Naive B cell (primary cell): ENCODE data around the gene SRPRB. TPM values are rescaled to one million over a fixed set of nuclear protein-coding genes. Genes with fewer than 3 reads are reported as not detected.

ENCODE experiments used
- ATAC-seq, 2 donors: fragments of 150-1000 bp; cut with Tn5 transposase; 2 replicates each; pipeline ENCODE4 v1.10.0; 2021; ENCODE audit warnings: low read depth in 2 of 2, mild to moderate bottlenecking in 2 of 2, moderate library complexity in 2 of 2
- DNase-seq: peaks from one replicate; pipeline ENCODE4 v3.0.0; 2022
- H3K27ac Mint-ChIP-seq, 6 donors: one replicate each; pipeline ENCODE4 v1.8.0; 2020 to 2022; ENCODE audit warnings: mild to moderate bottlenecking in 6 of 6, mixed read lengths in 6 of 6, moderate library complexity in 5 of 6, inconsistent platforms in 2 of 6
- H3K27me3 Mint-ChIP-seq, 3 donors: one replicate each; pipeline ENCODE4 v1.8.0; 2021 to 2022; ENCODE audit warnings: mixed read lengths in 3 of 3, mild to moderate bottlenecking in 1 of 3
- H3K36me3 Mint-ChIP-seq, 2 donors: one replicate each; pipeline ENCODE4 v1.8.0; 2020 to 2022; ENCODE audit warnings: mixed read lengths in 2 of 2, inconsistent platforms in 1 of 2, mild to moderate bottlenecking in 1 of 2
- H3K4me1 Mint-ChIP-seq, 3 donors: one replicate each; pipeline ENCODE4 v1.8.0; 2020 to 2022; ENCODE audit warnings: mixed read lengths in 3 of 3, inconsistent platforms in 1 of 3, mild to moderate bottlenecking in 1 of 3, moderate library complexity in 1 of 3
- H3K4me3 Mint-ChIP-seq, 8 donors: one replicate each; pipeline ENCODE4 v1.8.0; 2020 to 2022; ENCODE audit warnings: mild to moderate bottlenecking in 8 of 8, mixed read lengths in 8 of 8, moderate library complexity in 8 of 8, inconsistent platforms in 2 of 8
- H3K9me3 Mint-ChIP-seq, 7 donors: one replicate each; pipeline ENCODE4 v1.8.0; 2020 to 2022; ENCODE audit warnings: mixed read lengths in 7 of 7, mild to moderate bottlenecking in 5 of 7, inconsistent platforms in 2 of 7, moderate library complexity in 1 of 7
- polyA plus RNA-seq, 6 donors: library from polyadenylated mRNA; unstranded; fragments of 300-500 nt; fragmentation: Illumina TruSeq; gene quantifications; one replicate each; pipeline ENCODE4 v1.2.3, GENCODE V29; 2021; ENCODE audit warnings: low read depth in 6 of 6

SRPRB gene
- polyA plus RNA-seq, 6 donors from 2014 or later, result 15.4 to 33.9 (median 28.2) TPM

DNA sequence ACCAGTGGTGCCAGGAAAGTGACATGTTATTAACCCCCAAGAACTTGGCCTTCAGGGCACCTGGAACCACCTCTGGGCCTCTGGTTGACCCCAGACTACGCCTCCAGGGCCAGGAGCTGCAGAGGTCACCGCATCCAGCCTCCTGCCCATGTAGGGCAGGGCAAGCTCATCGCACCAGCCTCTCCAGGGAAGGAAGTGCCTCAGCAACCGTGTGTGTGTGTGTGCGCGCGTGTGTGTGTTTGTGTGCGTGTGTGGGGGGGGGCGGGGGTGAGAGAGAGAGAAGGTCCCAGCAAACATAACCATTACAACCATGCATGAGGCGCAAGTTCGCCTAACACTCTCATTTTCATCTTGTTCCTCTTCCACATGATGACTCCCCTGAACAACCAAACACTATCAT is 58.3 kb downstream of the SRPRB start:
- Mint-ChIP-seq H3K27ac (peak overlapping the region in 2 of 6 donors; percentile 5 to 33), H3K4me3 (no peak overlapping the region)
- no peak for DNase-seq

DNA sequence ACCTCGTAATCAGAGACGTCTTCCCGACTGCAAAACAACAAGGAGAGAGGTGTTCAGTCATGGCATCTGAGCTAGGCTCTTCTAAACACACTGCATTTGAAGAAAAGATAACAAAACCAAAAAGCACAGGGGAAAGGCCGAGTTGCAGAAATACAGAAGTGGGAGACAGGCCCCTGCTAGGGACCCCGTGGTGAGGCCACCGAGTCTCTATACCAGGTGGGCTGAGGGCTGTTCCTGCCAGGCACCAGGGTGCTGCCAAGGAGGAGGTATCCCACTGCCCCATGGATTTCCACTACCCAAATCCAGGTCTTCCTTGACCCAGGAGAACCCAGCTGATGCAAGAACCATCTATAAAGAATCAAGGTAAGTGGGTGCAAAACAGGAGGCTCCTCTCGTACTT is 59.0 kb downstream of the SRPRB start:
- no peak for ATAC-seq
- no peak for DNase-seq
- H3K9me3 Mint-ChIP-seq, result no peaks in the 10 kb centered on the region
- no peaks in the 10 kb centered on the region for H3K36me3 Mint-ChIP-seq
- no peak overlapping the region for H3K27ac Mint-ChIP-seq
- peaks cover 0 to 9% (median 6%) of the 10 kb centered on the region in 3 donors for H3K27me3 Mint-ChIP-seq
- H3K4me1 Mint-ChIP-seq, result peaks cover 0 to 5% (median 0%) of the 10 kb centered on the region in 3 donors
- H3K4me3 Mint-ChIP-seq, result no peak overlapping the region

More for the DNA sequence above, 58.3 kb downstream of the SRPRB start:
- Mint-ChIP-seq H3K9me3 (no peaks in the 10 kb centered on the region), H3K36me3 (no peaks in the 10 kb centered on the region), H3K27me3 (peaks cover 0 to 5% (median 4%) of the 10 kb centered on the region in 3 donors), H3K4me1 (peaks cover 0 to 3% (median 0%) of the 10 kb centered on the region in 3 donors)
- no peak for ATAC-seq

DNA sequence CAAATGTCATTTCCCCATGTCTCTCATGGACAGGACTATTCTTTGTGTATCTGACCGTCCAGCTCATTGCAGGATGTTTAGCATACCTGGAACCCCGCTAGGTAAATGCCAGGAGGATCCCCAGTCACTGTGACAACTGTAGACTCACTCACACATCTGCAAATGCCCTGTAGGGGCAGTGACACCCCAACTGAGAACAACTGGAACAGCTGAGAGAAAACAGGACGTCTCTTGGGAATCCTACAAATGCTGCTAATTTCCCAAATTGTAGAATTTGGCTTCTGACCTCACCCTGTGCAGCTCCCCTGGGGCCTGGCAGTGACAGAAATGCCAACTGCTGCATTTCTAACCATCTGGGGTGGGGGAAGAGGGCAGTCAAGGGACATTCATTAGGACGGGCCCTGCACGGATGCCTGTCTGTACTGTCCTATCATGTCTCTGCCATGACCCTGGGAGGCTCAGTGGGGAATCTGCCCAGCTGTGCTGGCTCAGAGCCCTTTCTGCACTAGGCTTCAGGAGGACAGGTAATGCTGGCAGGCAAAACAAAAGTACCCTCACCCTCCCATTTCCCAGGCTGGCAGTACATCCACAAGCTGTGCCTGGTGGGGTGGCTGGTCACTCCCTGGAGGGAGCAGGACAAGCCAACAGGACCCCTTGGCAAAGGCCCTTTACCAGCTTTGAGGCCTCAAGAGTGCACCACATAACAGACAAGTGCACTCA is 59.7 kb downstream of the SRPRB start:
- ATAC-seq (no peak), DNase-seq (no peak)

DNA sequence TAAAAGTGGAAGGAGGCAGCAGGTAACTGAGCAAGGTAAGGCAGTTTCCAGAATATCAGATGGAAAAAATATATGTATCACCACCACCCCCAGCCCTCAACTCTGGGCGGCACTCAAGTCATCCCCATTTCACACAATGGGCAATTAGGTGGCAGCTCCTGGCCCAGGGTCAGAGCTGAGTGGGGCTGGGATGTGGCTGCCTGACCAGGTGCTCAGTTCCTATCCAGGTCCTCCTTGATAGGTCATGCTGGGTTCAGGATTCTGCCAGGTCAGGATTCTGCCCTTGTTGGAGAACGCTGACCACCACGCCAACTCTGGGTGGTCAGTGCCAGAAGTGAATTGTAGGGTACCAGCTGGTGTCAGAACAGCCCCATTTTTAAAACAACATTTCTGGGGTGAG is 60.5 kb downstream of the SRPRB start:
- ATAC-seq (no peak), DNase-seq (no peak)
- Mint-ChIP-seq H3K4me3 (no peak overlapping the region), H3K36me3 (no peaks in the 10 kb centered on the region), H3K27me3 (peaks cover 0 to 9% (median 6%) of the 10 kb centered on the region in 3 donors), H3K27ac (no peak overlapping the region), H3K4me1 (peaks cover 0 to 5% (median 0%) of the 10 kb centered on the region in 3 donors), H3K9me3 (no peaks in the 10 kb centered on the region)

More for the DNA sequence above, 59.7 kb downstream of the SRPRB start:
- H3K36me3 Mint-ChIP-seq, result no peaks in the 10 kb centered on the region
- no peak overlapping the region for H3K4me3 Mint-ChIP-seq
- H3K27ac Mint-ChIP-seq, result no peak overlapping the region
- H3K4me1 Mint-ChIP-seq, result peaks cover 0 to 5% (median 0%) of the 10 kb centered on the region in 3 donors
- peaks cover 0 to 9% (median 6%) of the 10 kb centered on the region in 3 donors for H3K27me3 Mint-ChIP-seq
- H3K9me3 Mint-ChIP-seq, result no peaks in the 10 kb centered on the region

DNA sequence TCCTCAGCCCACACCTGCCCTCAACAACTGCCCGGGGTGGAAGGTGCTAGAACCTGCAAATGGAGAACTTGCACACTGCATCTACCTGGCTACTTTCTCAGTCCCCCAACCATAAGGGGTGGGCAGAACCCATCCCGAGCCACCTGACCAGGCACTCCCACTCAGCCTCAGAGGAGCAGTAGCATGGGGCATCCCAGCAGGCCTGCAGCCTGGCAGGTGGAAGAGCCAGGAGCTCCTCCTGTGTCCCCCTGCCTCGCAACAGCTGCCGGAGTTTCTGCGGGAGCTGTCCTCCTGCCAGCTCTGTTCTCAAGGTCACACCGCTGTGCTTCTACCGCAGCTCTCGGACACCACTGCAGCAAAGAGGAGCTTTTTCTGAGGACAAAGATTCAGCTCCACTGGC is 62.6 kb downstream of the SRPRB start:
- H3K36me3 Mint-ChIP-seq, result no peaks in the 10 kb centered on the region
- no peak overlapping the region for H3K27ac Mint-ChIP-seq
- DNase-seq, result no peak
- H3K4me3 Mint-ChIP-seq, result no peak overlapping the region
- no peaks in the 10 kb centered on the region for H3K9me3 Mint-ChIP-seq
- peaks cover 0 to 5% (median 0%) of the 10 kb centered on the region in 3 donors for H3K4me1 Mint-ChIP-seq
- no peak for ATAC-seq
- peaks cover 0 to 16% (median 6%) of the 10 kb centered on the region in 3 donors for H3K27me3 Mint-ChIP-seq

DNA sequence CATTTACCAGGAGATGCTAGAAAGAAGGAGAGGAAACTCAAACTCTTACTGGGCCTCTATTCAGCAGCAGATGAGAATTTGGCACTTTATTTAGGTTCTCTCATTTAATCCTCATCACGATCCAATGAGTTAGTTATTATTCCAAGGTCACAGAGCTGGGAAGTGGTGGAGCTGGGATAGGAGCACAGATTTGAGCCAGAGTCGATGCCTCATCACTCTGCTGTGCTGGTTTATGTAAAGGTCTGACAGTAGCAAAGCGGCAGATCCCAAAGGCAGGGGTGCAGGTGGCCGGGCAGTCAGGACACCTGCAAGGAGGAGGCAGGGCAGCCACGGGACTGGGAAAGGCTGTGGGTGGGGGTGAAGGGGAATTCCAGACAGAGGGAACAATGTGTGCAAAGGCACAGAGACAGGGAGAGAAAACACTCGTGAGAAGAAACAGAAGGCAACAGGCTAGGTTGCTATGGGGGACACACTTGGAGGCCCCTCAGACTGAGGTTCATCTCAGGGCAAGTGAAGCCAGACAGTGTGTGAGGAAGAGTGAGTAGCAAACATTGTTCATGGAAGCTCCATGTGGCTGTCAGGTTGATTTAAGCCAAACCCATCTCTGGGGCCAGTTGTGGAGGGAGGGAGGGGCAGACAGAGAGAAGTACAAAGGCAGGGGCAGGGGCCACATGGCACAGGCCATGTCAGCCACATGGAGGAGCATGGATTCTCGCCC is 63.3 kb downstream of the SRPRB start:
- ATAC-seq, result no peak
- Mint-ChIP-seq H3K36me3 (no peaks in the 10 kb centered on the region), H3K9me3 (no peaks in the 10 kb centered on the region), H3K4me1 (peaks cover 0 to 5% (median 0%) of the 10 kb centered on the region in 3 donors), H3K4me3 (no peak overlapping the region), H3K27me3 (peaks cover 0 to 16% (median 10%) of the 10 kb centered on the region in 3 donors), H3K27ac (no peak overlapping the region)
- DNase-seq, result no peak

DNA sequence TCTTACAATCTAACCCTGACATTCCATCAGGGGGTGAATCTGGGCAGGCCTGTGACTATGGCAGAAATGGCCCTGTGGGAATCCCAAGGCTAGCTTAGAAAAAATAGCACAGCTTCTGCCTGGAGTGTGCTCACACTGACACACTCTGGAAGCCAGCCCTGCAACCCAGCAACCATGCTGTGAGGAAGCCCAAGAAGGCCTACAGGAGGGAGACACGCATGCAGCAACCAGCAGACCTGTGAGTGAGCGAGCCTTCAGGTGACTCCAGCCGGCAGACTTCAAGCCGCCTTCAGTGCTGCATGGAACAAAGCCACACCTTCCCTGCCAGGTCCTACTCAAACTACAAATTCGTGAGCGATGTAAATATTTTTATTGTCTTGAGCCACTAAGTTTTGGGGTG is 64.0 kb downstream of the SRPRB start:
- no peak for DNase-seq
- no peaks in the 10 kb centered on the region for H3K9me3 Mint-ChIP-seq
- H3K27me3 Mint-ChIP-seq, result peaks cover 0 to 17% (median 13%) of the 10 kb centered on the region in 3 donors
- H3K4me1 Mint-ChIP-seq, result peaks cover 0 to 5% (median 0%) of the 10 kb centered on the region in 3 donors
- H3K4me3 Mint-ChIP-seq, result no peak overlapping the region
- no peak for ATAC-seq
- H3K27ac Mint-ChIP-seq, result no peak overlapping the region
- no peaks in the 10 kb centered on the region for H3K36me3 Mint-ChIP-seq

DNA sequence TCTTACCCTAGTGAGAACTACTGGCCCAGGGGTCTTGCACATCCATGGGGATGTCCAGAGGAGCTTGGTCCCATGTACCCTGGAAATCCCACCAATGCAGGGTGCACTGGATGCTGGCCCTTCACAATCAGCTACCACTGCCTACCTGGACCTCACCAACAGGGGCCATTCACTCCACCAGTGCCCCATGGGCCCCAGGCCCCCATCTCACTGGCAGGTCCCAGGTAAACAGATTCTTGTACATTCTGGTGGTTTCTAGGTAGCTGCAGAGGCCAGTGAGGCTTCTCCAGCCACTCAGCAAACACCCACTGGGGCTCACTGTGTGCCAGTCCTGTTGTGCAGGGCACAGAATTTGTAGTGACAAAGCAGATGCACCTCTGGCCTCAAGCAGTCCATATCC is 65.2 kb downstream of the SRPRB start:
- peaks cover 0 to 25% (median 23%) of the 10 kb centered on the region in 3 donors for H3K27me3 Mint-ChIP-seq

More for the DNA sequence above, 65.2 kb downstream of the SRPRB start:
- ATAC-seq, result no peak
- Mint-ChIP-seq H3K4me1 (peaks cover 0 to 5% (median 0%) of the 10 kb centered on the region in 3 donors), H3K9me3 (no peaks in the 10 kb centered on the region), H3K4me3 (no peak overlapping the region), H3K36me3 (no peaks in the 10 kb centered on the region), H3K27ac (no peak overlapping the region)
- no peak for DNase-seq

Other genes starting within 250 kb of the SRPRB start
- 10 to 100 TPM; 29.6 to 50.0 (median 38.7) TPM for gene CDV3, start 232.1 kb upstream of the SRPRB start, polyA plus RNA-seq
- gene TOPBP1, start 143.9 kb upstream of the SRPRB start, polyA plus RNA-seq, result 10 to 100 TPM in 5 of 6 donors, 1 to 10 TPM in 1; 1.6 to 20.8 (median 11.9) TPM
- gene TF, start 59.4 kb upstream of the SRPRB start, polyA plus RNA-seq, result under 1 TPM in 2 of 6 donors, not detected in 4; 0.24 to 0.29 TPM
- gene RAB6B, start 90.1 kb downstream of the SRPRB start, polyA plus RNA-seq, result under 1 TPM in 5 of 6 donors, not detected in 1; 0.15 to 0.74 (median 0.24) TPM
- gene SLCO2A1, start 224.1 kb downstream of the SRPRB start, polyA plus RNA-seq, result not detected